ENCODE results near the gene LCN1. TPM values are rescaled to one million over a fixed set of nuclear protein-coding genes. Genes with fewer than 3 reads are reported as not detected.

LCN1 gene
- total RNA-seq, 1 experiment from 2014 or later, result not detected

DNA sequence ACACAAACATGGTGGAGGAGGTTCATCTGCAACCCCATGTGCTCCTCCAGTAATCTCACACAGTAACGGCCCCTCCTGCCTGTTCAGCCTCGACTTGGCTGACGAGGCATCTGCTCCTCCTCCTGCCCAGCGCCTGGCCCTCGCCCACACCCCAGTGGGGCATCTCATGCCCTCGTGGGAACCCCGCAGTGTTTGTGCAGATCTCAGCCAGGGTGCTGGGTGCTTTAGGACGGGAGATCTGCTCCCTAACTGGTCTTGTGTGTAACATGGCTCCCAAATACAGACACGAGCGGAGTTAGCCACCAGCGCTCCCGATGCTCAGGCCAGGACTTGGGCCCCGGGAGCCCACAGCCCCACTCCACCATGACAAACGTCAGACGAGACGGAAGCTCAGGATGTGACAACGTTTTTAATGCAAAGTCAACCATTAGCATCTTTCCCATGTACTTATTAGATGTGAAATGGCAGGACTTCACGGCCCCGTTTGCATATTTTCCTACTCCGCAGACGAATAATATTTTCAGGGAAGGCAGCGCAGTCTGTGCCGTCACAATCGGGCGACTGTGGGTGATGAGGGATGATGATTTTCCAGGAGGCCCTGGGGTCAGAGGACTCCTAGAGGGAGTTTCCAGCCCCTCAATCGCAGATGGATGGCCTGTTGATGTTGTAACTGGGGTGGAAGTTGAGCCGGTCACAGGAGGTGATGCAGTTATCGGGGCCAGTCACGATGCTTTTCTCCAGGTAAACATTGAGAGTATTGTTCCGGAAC lies 26.3 kb upstream of the LCN1 start:
- no peak overlapping the region for H3K18ac ChIP-seq (ENCODE audit: insufficient read length, low read depth, low read length)
- H2BK12ac ChIP-seq (ENCODE audit: insufficient read length, low read depth, low read length), result no peak overlapping the region
- H2BK5ac ChIP-seq (ENCODE audit: insufficient read length, low read length), result no peak overlapping the region
- H3K9ac ChIP-seq (ENCODE audit: extremely low read depth, insufficient read length, low read length), result no peak overlapping the region
- no peak overlapping the region for H4K5ac ChIP-seq (ENCODE audit: insufficient read length, low read depth, low read length)
- H3K14ac ChIP-seq (ENCODE audit: insufficient read depth, low read length), result no peak overlapping the region
- H3K27me3 ChIP-seq (ENCODE audit: insufficient read depth, low read length), result no peaks in the 10 kb centered on the region
- no peak overlapping the region for H3K23ac ChIP-seq (ENCODE audit: insufficient read length, low read depth, low read length)
- no peak overlapping the region for H3K27ac ChIP-seq (ENCODE audit: insufficient read length, low read depth, low read length)
- Mint-ChIP-seq H3K9me3 (no peaks in the 10 kb centered on the region), H3K27ac (peak overlapping the region in 1 of 3 experiments; percentile 58; a peak in 1 of 7 replicates), H3K4me3 (no peak overlapping the region), H3K4me1 (peaks cover 13 to 21% of the 10 kb centered on the region in 2 experiments), H3K36me3 (ENCODE audit: insufficient read depth in 1 of 3, low read depth in 3 of 3) (no peaks in the 10 kb centered on the region; a peak in 2 of 7 replicates), H3K27me3 (ENCODE audit: low read depth) (peaks cover 12% of the 10 kb centered on the region)
- H2AFZ ChIP-seq (ENCODE audit: low read length), result no peak overlapping the region
- peaks cover 8% of the 10 kb centered on the region for H3K23me2 ChIP-seq (ENCODE audit: insufficient read length, low read depth, low read length, poor library complexity, severe bottlenecking)
- H2BK120ac ChIP-seq (ENCODE audit: low read depth, low read length, poor library complexity, severe bottlenecking), result no peak overlapping the region
- H4K91ac ChIP-seq (ENCODE audit: insufficient read length, low read depth, low read length), result no peak overlapping the region
- no peak overlapping the region for H3K4ac ChIP-seq (ENCODE audit: low read depth, low read length)
- H3T11ph ChIP-seq (ENCODE audit: low read length), result no peak overlapping the region
- H4K8ac ChIP-seq (replicated peaks; ENCODE audit: insufficient read length, low read depth, low read length), result no peak overlapping the region
- H2AK5ac ChIP-seq (ENCODE audit: insufficient read length, low read length), result no peak overlapping the region
- no peaks in the 10 kb centered on the region for H3K4me1 ChIP-seq (ENCODE audit: insufficient read depth, low read length)
- no peak overlapping the region for H3K4me2 ChIP-seq (ENCODE audit: insufficient read depth, insufficient read length, low read length)
- H4K20me1 ChIP-seq (ENCODE audit: control insufficient read depth, insufficient read depth, insufficient read length), result no peaks in the 10 kb centered on the region
- H3K79me2 ChIP-seq (ENCODE audit: insufficient read depth, low read length), result no peaks in the 10 kb centered on the region
- DNase-seq, result no peak
- no peaks in the 10 kb centered on the region for H3K9me3 ChIP-seq (ENCODE audit: control insufficient read depth, low read depth, low read length)
- WGBS (ENCODE audit: extremely low coverage, insufficient read length, low lambda C conversion rate), result no CpG with 5 or more reads among the region's 30 CpGs
- TF ChIP-seq, protein P1, sequence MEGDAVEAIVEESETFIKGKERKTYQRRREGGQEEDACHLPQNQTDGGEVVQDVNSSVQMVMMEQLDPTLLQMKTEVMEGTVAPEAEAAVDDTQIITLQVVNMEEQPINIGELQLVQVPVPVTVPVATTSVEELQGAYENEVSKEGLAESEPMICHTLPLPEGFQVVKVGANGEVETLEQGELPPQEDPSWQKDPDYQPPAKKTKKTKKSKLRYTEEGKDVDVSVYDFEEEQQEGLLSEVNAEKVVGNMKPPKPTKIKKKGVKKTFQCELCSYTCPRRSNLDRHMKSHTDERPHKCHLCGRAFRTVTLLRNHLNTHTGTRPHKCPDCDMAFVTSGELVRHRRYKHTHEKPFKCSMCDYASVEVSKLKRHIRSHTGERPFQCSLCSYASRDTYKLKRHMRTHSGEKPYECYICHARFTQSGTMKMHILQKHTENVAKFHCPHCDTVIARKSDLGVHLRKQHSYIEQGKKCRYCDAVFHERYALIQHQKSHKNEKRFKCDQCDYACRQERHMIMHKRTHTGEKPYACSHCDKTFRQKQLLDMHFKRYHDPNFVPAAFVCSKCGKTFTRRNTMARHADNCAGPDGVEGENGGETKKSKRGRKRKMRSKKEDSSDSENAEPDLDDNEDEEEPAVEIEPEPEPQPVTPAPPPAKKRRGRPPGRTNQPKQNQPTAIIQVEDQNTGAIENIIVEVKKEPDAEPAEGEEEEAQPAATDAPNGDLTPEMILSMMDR (conservative IDR thresholded peaks at IDR 0.05), result no peak
- H3K56ac ChIP-seq (ENCODE audit: insufficient read length, low read depth, low read length), result no peak overlapping the region
- no peak overlapping the region for H2BK20ac ChIP-seq (ENCODE audit: low read depth, low read length, poor library complexity, severe bottlenecking)
- no peak overlapping the region for H2BK15ac ChIP-seq (ENCODE audit: low read depth, low read length)
- no peaks in the 10 kb centered on the region for H3K79me1 ChIP-seq (ENCODE audit: insufficient read depth, low read depth, low read length, poor library complexity, severe bottlenecking)
